ENCODE measurements around the gene TPBG.
A peak's percentile ranks its signal among the peaks of the same experiment; 100 is the strongest.

The TPBG gene

DNA sequence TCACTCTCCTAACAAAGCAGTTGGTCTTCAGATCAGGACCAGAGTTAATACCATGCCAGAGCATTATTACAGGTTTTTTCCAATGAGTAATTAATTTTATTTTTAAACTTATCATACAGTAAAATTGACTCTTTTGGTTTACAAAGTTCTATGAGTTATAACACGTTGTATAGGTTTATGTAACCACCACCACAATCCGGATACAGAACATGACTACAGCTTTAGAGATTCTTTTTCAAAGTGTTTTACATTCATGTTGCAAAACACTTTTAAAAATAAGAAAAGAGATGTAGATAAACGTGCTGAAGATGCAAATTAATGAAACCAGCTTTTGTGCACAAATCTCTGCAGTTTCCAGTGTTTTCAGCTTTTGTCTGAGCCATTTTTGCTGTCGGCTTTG lies 1.5 kb upstream of the TPBG start:
- no peak for DNase-seq (ENCODE audit: low read depth)
- H3K9ac ChIP-seq (ENCODE audit: low read length), result peak overlapping the region; percentile 88
- no peaks in the 10 kb centered on the region for H3K27me3 ChIP-seq (replicated peaks; ENCODE audit: control insufficient read depth, insufficient read depth, low read length)
- no peaks in the 10 kb centered on the region for H3K9me3 ChIP-seq (ENCODE audit: control insufficient read depth, low read length)
- no peaks in the 10 kb centered on the region for H3K36me3 ChIP-seq (ENCODE audit: control insufficient read depth, insufficient read depth, low read length, severe bottlenecking)
- peaks cover 22% of the 10 kb centered on the region for H3K4me1 ChIP-seq (ENCODE audit: control insufficient read depth, insufficient read depth, low read length)
- peak overlapping the region; percentile 82 for H3K4me3 ChIP-seq (ENCODE audit: low read length)

DNA sequence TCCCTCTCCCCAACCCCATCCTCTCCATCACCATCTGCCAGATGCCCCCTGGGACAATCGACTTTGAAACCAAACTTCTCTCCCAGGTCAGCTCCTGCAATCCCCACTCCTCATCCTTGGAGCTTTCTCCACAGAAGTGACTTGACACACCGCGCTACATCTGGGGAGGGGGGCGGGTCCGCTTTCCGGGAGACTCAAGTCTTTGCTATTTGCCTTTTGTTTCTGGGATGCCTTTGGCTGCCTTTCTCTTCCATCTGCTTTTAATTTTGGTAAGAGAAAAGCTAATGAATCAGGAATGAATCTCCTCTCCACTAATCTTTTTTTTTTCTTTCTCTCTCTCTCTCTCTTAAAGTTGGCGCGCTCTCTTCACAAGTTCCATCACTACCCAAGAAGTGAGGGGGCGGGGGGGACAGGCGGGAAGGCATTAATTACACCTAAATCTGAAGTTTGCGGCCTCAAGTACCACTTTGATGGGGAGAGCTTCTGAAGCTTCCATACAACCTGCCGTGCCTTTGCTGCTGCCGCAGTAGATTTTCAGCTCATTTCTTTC lies 664 bp upstream of the TPBG start:
- Histone ChIP-seq H3K36me3 (ENCODE audit: control insufficient read depth, insufficient read depth, low read length, severe bottlenecking) (no peaks in the 10 kb centered on the region), H3K9ac (ENCODE audit: low read length) (peak overlapping the region; percentile 88), H3K4me1 (ENCODE audit: control insufficient read depth, insufficient read depth, low read length) (peaks cover 28% of the 10 kb centered on the region), H3K4me3 (ENCODE audit: low read length) (peak overlapping the region; percentile 82), H3K9me3 (ENCODE audit: control insufficient read depth, low read length) (no peaks in the 10 kb centered on the region), H3K27me3 (replicated peaks; ENCODE audit: control insufficient read depth, insufficient read depth, low read length) (no peaks in the 10 kb centered on the region)
- peak; percentile 94 for DNase-seq (ENCODE audit: low read depth)

DNA sequence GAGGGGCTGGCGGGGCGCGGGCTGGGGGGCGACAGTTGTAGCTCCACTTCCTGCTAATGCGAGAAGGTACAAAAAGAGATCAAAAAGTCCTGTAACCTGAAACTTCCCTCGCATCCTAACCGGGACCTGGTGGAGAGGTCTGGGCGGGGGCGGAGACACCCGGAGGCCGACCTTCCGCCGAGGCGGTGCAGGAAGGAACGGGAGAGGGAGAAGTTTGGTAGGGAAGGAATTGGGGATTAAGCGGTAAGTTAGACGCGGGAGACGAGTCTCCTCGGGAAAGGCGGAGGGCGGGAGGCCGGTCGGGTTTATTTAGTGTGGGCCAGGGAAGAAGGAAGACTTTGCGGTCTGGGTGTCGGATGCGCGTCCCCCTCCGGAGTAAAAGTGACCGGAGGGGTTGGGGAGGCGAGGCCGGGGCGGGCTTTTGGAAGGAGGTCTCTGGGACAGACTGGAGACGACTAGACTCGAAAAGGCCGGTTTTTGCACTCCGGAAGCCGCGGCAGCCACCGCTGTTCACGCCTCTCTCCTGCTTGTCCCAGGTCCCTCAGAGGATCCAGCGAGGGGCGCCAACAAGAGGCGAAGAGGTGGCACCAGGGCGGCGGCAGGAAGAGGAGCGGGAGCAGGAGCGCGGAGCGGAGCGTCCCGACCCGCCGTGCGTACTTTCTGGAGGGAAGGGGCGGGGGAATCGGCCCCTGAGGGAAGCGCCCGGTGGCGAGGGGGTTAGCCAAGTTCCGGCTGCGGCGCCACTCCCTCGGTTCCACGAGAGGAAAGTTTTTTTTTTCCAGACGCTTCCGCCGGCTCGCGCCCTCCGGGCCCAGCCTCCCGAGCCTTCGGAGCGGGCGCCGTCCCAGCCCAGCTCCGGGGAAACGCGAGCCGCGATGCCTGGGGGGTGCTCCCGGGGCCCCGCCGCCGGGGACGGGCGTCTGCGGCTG lies 734 bp downstream of the TPBG start:
- Histone ChIP-seq H3K9me3 (ENCODE audit: control insufficient read depth, low read length) (no peaks in the 10 kb centered on the region), H3K36me3 (ENCODE audit: control insufficient read depth, insufficient read depth, low read length, severe bottlenecking) (no peaks in the 10 kb centered on the region), H3K9ac (ENCODE audit: low read length) (peak overlapping the region; percentile 88), H3K4me1 (ENCODE audit: control insufficient read depth, insufficient read depth, low read length) (peaks cover 30% of the 10 kb centered on the region), H3K27me3 (replicated peaks; ENCODE audit: control insufficient read depth, insufficient read depth, low read length) (no peaks in the 10 kb centered on the region), H3K4me3 (ENCODE audit: low read length) (peak overlapping the region; percentile 82)
- DNase-seq (ENCODE audit: low read depth), result peak; percentile 85

DNA sequence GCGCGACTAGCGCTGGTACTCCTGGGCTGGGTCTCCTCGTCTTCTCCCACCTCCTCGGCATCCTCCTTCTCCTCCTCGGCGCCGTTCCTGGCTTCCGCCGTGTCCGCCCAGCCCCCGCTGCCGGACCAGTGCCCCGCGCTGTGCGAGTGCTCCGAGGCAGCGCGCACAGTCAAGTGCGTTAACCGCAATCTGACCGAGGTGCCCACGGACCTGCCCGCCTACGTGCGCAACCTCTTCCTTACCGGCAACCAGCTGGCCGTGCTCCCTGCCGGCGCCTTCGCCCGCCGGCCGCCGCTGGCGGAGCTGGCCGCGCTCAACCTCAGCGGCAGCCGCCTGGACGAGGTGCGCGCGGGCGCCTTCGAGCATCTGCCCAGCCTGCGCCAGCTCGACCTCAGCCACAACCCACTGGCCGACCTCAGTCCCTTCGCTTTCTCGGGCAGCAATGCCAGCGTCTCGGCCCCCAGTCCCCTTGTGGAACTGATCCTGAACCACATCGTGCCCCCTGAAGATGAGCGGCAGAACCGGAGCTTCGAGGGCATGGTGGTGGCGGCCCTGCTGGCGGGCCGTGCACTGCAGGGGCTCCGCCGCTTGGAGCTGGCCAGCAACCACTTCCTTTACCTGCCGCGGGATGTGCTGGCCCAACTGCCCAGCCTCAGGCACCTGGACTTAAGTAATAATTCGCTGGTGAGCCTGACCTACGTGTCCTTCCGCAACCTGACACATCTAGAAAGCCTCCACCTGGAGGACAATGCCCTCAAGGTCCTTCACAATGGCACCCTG lies 1.6 kb downstream of the TPBG start:
- Histone ChIP-seq H3K9me3 (ENCODE audit: control insufficient read depth, low read length) (no peaks in the 10 kb centered on the region), H3K36me3 (ENCODE audit: control insufficient read depth, insufficient read depth, low read length, severe bottlenecking) (no peaks in the 10 kb centered on the region), H3K4me3 (ENCODE audit: low read length) (peak overlapping the region; percentile 82), H3K27me3 (replicated peaks; ENCODE audit: control insufficient read depth, insufficient read depth, low read length) (no peaks in the 10 kb centered on the region), H3K4me1 (ENCODE audit: control insufficient read depth, insufficient read depth, low read length) (peaks cover 30% of the 10 kb centered on the region), H3K9ac (ENCODE audit: low read length) (peak overlapping the region; percentile 88)
- DNase-seq (ENCODE audit: low read depth), result peak; percentile 64

DNA sequence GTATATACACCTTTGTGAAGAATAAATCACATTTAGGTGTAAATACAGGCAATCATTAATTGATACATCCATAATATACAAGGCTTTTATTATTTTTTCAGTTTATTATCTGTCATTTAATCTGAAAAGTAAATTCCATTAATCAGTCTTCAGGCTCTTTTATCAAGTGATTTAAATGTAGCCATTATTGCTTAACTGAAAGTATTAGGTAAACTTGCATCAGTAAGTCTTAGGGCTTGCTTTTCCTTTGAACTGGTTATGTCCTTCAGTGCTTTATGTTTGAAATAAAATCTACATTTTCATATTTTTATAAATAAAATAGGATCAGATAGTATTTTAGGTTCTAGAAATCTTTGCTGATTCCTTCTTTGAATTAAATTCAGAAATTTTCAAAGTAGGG lies 4.1 kb downstream of the TPBG start:
- no peak overlapping the region for H3K4me3 ChIP-seq (ENCODE audit: low read length)
- no peaks in the 10 kb centered on the region for H3K9me3 ChIP-seq (ENCODE audit: control insufficient read depth, low read length)
- no peaks in the 10 kb centered on the region for H3K27me3 ChIP-seq (replicated peaks; ENCODE audit: control insufficient read depth, insufficient read depth, low read length)
- H3K36me3 ChIP-seq (ENCODE audit: control insufficient read depth, insufficient read depth, low read length, severe bottlenecking), result no peaks in the 10 kb centered on the region
- H3K4me1 ChIP-seq (ENCODE audit: control insufficient read depth, insufficient read depth, low read length), result peaks cover 36% of the 10 kb centered on the region
- H3K9ac ChIP-seq (ENCODE audit: low read length), result no peak overlapping the region
- peak; percentile 44 for DNase-seq (ENCODE audit: low read depth)

DNA sequence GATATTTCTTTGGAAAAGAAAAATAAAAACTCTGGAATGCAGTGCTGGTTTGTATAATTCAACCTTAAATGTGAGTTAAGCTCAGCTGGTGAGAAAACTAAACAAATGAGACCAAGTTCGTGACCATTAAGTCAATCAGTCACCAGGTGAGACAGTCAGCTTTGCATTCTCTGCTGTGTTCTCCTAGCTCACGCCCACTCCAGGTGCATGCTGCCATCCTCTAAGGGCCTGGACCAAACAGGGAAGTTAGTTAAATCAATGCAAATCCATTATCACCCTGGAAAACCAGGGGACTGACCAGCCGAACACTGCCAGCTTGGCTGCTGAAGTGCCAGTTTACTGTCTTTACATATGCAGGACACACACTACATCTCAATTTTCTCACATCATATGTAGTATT lies 7.2 kb downstream of the TPBG start:
- Histone ChIP-seq H3K4me1 (ENCODE audit: control insufficient read depth, insufficient read depth, low read length) (peaks cover 29% of the 10 kb centered on the region), H3K27me3 (replicated peaks; ENCODE audit: control insufficient read depth, insufficient read depth, low read length) (no peaks in the 10 kb centered on the region), H3K9me3 (ENCODE audit: control insufficient read depth, low read length) (no peaks in the 10 kb centered on the region), H3K9ac (ENCODE audit: low read length) (no peak overlapping the region), H3K36me3 (ENCODE audit: control insufficient read depth, insufficient read depth, low read length, severe bottlenecking) (no peaks in the 10 kb centered on the region), H3K4me3 (ENCODE audit: low read length) (no peak overlapping the region)
- no peak for DNase-seq (ENCODE audit: low read depth)

DNA sequence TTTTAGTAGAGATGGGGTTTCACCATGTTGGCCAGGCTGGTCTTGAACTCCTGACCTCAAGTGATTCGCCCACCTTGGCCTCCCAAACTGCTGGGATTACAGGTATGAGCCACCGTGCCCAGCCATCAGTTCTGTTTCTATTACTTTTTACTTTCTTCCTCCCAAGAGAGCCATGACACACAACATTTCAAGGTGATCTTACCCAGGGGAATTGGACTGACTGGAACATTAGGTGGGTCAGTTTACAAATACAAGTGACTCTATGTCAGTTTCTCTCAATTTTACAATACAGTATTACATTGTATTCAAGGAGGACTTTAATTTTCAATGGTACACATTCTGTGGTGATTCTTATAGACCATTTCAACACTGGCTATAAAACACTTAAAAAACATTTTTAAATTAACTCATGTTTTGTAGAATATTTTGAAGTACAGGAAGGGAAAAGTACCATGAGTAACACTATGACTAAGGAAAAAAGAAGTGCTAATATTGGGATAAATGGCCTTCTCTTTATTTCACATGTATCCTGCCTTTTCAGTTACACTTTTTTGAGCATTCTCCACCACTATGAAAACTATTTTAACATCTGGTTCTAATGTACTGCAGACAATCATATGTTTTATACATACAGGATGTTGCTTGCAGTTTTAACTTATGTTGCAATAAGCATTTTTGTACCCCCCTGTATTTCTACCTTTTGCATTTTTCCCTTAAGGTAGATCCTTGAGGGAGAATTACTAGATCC lies 8.4 kb downstream of the TPBG start:
- no peak overlapping the region for H3K4me3 ChIP-seq (ENCODE audit: low read length)

DNA sequence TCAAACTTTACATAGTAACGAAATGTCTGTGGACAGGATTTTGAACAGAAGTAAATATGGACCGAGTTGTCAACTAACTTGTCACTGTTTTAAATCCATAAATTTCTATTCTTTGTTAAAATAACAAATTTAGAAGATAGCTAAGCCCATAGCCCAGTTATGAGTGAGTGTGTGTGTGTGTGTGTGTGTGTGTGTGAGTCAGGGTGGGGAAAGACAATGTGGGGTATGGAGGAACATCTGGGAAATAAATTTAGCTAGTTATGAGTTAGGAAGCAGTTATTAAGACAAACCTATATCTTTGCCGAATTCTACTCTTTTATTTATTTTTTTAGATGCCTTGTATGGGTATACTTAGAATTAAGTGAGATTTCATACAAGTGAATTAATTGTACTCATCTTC lies 9.0 kb downstream of the TPBG start:
- no peak for DNase-seq (ENCODE audit: low read depth)
- no peak overlapping the region for H3K4me3 ChIP-seq (ENCODE audit: low read length)
- H3K9me3 ChIP-seq (ENCODE audit: control insufficient read depth, low read length), result no peaks in the 10 kb centered on the region
- H3K4me1 ChIP-seq (ENCODE audit: control insufficient read depth, insufficient read depth, low read length), result peaks cover 16% of the 10 kb centered on the region
- H3K27me3 ChIP-seq (replicated peaks; ENCODE audit: control insufficient read depth, insufficient read depth, low read length), result no peaks in the 10 kb centered on the region
- H3K36me3 ChIP-seq (ENCODE audit: control insufficient read depth, insufficient read depth, low read length, severe bottlenecking), result no peaks in the 10 kb centered on the region
- no peak overlapping the region for H3K9ac ChIP-seq (ENCODE audit: low read length)

More for the DNA sequence above, 8.4 kb downstream of the TPBG start:
- Histone ChIP-seq H3K9ac (ENCODE audit: low read length) (no peak overlapping the region), H3K9me3 (ENCODE audit: control insufficient read depth, low read length) (no peaks in the 10 kb centered on the region), H3K27me3 (replicated peaks; ENCODE audit: control insufficient read depth, insufficient read depth, low read length) (no peaks in the 10 kb centered on the region), H3K36me3 (ENCODE audit: control insufficient read depth, insufficient read depth, low read length, severe bottlenecking) (no peaks in the 10 kb centered on the region), H3K4me1 (ENCODE audit: control insufficient read depth, insufficient read depth, low read length) (peaks cover 21% of the 10 kb centered on the region)
- peak; percentile 68 for DNase-seq (ENCODE audit: low read depth)

DNA sequence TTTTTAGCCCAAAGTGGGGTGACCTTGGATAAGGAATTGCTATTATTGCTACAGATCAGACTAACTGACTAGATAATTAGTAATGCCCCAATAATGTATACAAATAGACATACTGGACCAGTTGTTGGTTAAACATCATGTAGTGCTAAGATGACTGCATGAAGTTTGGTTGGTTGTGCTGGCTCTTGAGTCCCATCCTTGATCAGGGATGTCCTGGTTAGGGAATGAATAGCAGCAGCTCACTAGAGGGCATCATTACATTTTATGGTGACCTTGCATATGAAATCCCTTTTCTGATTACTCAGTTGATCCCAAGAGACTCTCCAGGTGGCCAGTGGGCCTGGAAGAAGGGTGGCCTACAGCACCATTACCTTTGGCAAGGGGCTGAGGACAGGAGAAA lies 10.9 kb downstream of the TPBG start:
- H3K4me1 ChIP-seq (ENCODE audit: control insufficient read depth, insufficient read depth, low read length), result peaks cover 11% of the 10 kb centered on the region
- no peaks in the 10 kb centered on the region for H3K27me3 ChIP-seq (replicated peaks; ENCODE audit: control insufficient read depth, insufficient read depth, low read length)
- no peak overlapping the region for H3K4me3 ChIP-seq (ENCODE audit: low read length)
- no peak for DNase-seq (ENCODE audit: low read depth)
- no peaks in the 10 kb centered on the region for H3K36me3 ChIP-seq (ENCODE audit: control insufficient read depth, insufficient read depth, low read length, severe bottlenecking)
- H3K9ac ChIP-seq (ENCODE audit: low read length), result no peak overlapping the region
- H3K9me3 ChIP-seq (ENCODE audit: control insufficient read depth, low read length), result no peaks in the 10 kb centered on the region

DNA sequence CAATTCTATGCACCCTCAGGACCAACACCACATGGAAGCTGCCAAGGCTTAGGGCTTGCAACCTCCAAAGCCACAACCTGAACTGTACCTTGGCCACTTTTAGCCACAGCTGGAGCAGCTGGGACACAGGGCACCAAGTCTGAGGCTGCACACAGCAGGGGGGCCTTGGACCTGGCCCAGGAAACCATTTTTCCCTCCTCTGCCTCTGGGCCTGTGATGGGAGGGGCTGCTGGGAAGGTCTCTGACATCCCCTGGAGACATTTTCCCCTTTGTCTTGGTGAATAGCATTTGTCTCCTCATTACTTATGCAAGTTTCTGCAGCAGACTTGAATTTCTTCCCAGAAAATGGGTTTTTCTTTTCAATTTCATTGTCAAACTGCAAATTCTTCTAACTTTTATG lies 13.0 kb downstream of the TPBG start:
- Histone ChIP-seq H3K9ac (ENCODE audit: low read length) (no peak overlapping the region), H3K27me3 (replicated peaks; ENCODE audit: control insufficient read depth, insufficient read depth, low read length) (no peaks in the 10 kb centered on the region), H3K4me1 (ENCODE audit: control insufficient read depth, insufficient read depth, low read length) (peaks cover 11% of the 10 kb centered on the region), H3K36me3 (ENCODE audit: control insufficient read depth, insufficient read depth, low read length, severe bottlenecking) (no peaks in the 10 kb centered on the region), H3K9me3 (ENCODE audit: control insufficient read depth, low read length) (no peaks in the 10 kb centered on the region), H3K4me3 (ENCODE audit: low read length) (no peak overlapping the region)
- no peak for DNase-seq (ENCODE audit: low read depth)
